H9 (cell line): ENCODE measurements around the gene TMEM254. TPM values are rescaled to one million over a fixed set of nuclear protein-coding genes. Genes with fewer than 3 reads are reported as not detected.

Experiments used
- DNase-seq: peaks from one replicate; pipeline ENCODE4 v3.0.0-alpha.2; 2017
- H2AFZ ChIP-seq: one replicate; pipeline ENCODE4 v1.6.1; 2013; ENCODE audit warnings: mild to moderate bottlenecking, low read length, control low read depth, moderate library complexity
- H2AK5ac ChIP-seq: 2 replicates; pipeline ENCODE4 v1.6.1; 2013; ENCODE audit warnings: low read length, control low read depth, mixed read lengths; ENCODE audit not compliant: insufficient read length
- H2BK120ac ChIP-seq: one replicate; pipeline ENCODE4 v1.6.1; 2013; ENCODE audit warnings: low read depth, mild to moderate bottlenecking, low read length, control low read depth, inconsistent platforms; ENCODE audit not compliant: poor library complexity, severe bottlenecking
- H2BK12ac ChIP-seq: 2 replicates; pipeline ENCODE4 v1.6.1; 2013; ENCODE audit warnings: low read length, control low read depth, mixed read lengths, low read depth; ENCODE audit not compliant: insufficient read length
- H2BK15ac ChIP-seq: 2 replicates; pipeline ENCODE4 v1.6.1; 2013; ENCODE audit warnings: low read depth, low read length, control low read depth
- H2BK20ac ChIP-seq: one replicate; pipeline ENCODE4 v1.6.1; 2013; ENCODE audit warnings: low read depth, mild to moderate bottlenecking, low read length, control low read depth, inconsistent platforms; ENCODE audit not compliant: poor library complexity, severe bottlenecking
- H2BK5ac ChIP-seq: 2 replicates; pipeline ENCODE4 v1.6.1; 2013; ENCODE audit warnings: low read length, control low read depth, mixed read lengths; ENCODE audit not compliant: insufficient read length
- H3K14ac ChIP-seq: 2 replicates; pipeline ENCODE4 v1.6.1; 2013; ENCODE audit warnings: low read length, control low read depth; ENCODE audit not compliant: insufficient read depth
- H3K18ac ChIP-seq: 2 replicates; pipeline ENCODE4 v1.6.1; 2013; ENCODE audit warnings: low read depth, mild to moderate bottlenecking, mixed read lengths, low read length, control low read depth; ENCODE audit not compliant: insufficient read length
- H3K23ac ChIP-seq: 2 replicates; pipeline ENCODE4 v1.6.1; 2013; ENCODE audit warnings: low read length, control low read depth, mixed read lengths, low read depth; ENCODE audit not compliant: insufficient read length
- H3K23me2 ChIP-seq: 2 replicates; pipeline ENCODE4 v1.6.1; 2013; ENCODE audit warnings: low read depth, mild to moderate bottlenecking, mixed read lengths, low read length, control low read depth; ENCODE audit not compliant: insufficient read length, poor library complexity, severe bottlenecking
- H3K27ac ChIP-seq: 2 replicates; pipeline ENCODE4 v1.5.1; 2013; ENCODE audit warnings: low read length, control low read depth, mixed read lengths, low read depth; ENCODE audit not compliant: insufficient read length
- H3K27me3 ChIP-seq: 2 replicates; pipeline ENCODE4 v1.6.1; 2013; ENCODE audit warnings: low read length, control low read depth, inconsistent platforms; ENCODE audit not compliant: insufficient read depth
- H3K4ac ChIP-seq: 2 replicates; pipeline ENCODE4 v1.6.1; 2013; ENCODE audit warnings: low read depth, mild to moderate bottlenecking, control low read depth, inconsistent platforms, low read length, moderate library complexity
- H3K4me1 ChIP-seq: 2 replicates; pipeline ENCODE4 v1.6.1; 2013; ENCODE audit warnings: low read length, control low read depth, inconsistent platforms; ENCODE audit not compliant: insufficient read depth
- H3K4me2 ChIP-seq: 2 replicates; pipeline ENCODE4 v1.6.1; 2013; ENCODE audit warnings: low read length, control low read depth, mixed read lengths; ENCODE audit not compliant: insufficient read length, insufficient read depth
- H3K56ac ChIP-seq: 2 replicates; pipeline ENCODE4 v1.6.1; 2013; ENCODE audit warnings: low read depth, mild to moderate bottlenecking, mixed read lengths, low read length, control low read depth; ENCODE audit not compliant: insufficient read length
- H3K79me1 ChIP-seq: 2 replicates; pipeline ENCODE4 v1.6.1; 2013; ENCODE audit warnings: low read depth, mild to moderate bottlenecking, moderate library complexity, low read length, control low read depth, inconsistent platforms; ENCODE audit not compliant: insufficient read depth, poor library complexity, severe bottlenecking
- H3K79me2 ChIP-seq: 2 replicates; pipeline ENCODE4 v1.6.1; 2013; ENCODE audit warnings: low read length, control low read depth, inconsistent platforms; ENCODE audit not compliant: insufficient read depth
- H3K9ac ChIP-seq: 2 replicates; pipeline ENCODE4 v1.6.1; 2013; ENCODE audit warnings: low read length, control low read depth, mixed read lengths; ENCODE audit not compliant: insufficient read length; ENCODE audit errors: extremely low read depth
- H3K9me3 ChIP-seq: one replicate; pipeline ENCODE4 v1.6.1; 2013; ENCODE audit warnings: low read depth, low read length, inconsistent platforms; ENCODE audit not compliant: control insufficient read depth
- H3T11ph ChIP-seq: one replicate; pipeline ENCODE4 v1.6.1; 2013; ENCODE audit warnings: mild to moderate bottlenecking, low read length, control low read depth, inconsistent platforms
- H4K20me1 ChIP-seq: one replicate; pipeline ENCODE4 v1.6.1; 2013; ENCODE audit not compliant: control insufficient read depth, insufficient read length, insufficient read depth
- H4K5ac ChIP-seq: 2 replicates; pipeline ENCODE4 v1.6.1; 2013; ENCODE audit warnings: low read depth, mild to moderate bottlenecking, mixed read lengths, low read length, control low read depth; ENCODE audit not compliant: insufficient read length
- H4K8ac ChIP-seq: replicated peaks from 2 replicates; pipeline ENCODE4 v1.6.1; 2013; ENCODE audit warnings: low read length, control low read depth, mixed read lengths, low read depth; ENCODE audit not compliant: insufficient read length
- H4K91ac ChIP-seq: 2 replicates; pipeline ENCODE4 v1.6.1; 2013; ENCODE audit warnings: low read depth, mild to moderate bottlenecking, moderate library complexity, mixed read lengths, low read length, control low read depth; ENCODE audit not compliant: insufficient read length
- H3K27ac Mint-ChIP-seq, 3 experiments: 2 replicates in 2 of 3; 3 replicates in 1 of 3; pipeline ENCODE4 v1.8.0; 2020 to 2021; ENCODE audit warnings: mixed read lengths in 3 of 3, mild to moderate bottlenecking in 1 of 3, moderate library complexity in 1 of 3
- H3K27me3 Mint-ChIP-seq: 2 replicates; pipeline ENCODE4 v1.8.0; 2021; ENCODE audit warnings: low read depth, mild to moderate bottlenecking, moderate library complexity, mixed read lengths
- H3K36me3 Mint-ChIP-seq, 3 experiments: 2 replicates in 2 of 3; 3 replicates in 1 of 3; pipeline ENCODE4 v1.8.0; 2020 to 2021; ENCODE audit warnings: low read depth in 3 of 3, mixed read lengths in 3 of 3; ENCODE audit not compliant: insufficient read depth in 1 of 3
- H3K4me1 Mint-ChIP-seq, 2 experiments: 2 replicates each; pipeline ENCODE4 v1.8.0; 2020; ENCODE audit warnings: mixed read lengths in 2 of 2
- H3K4me3 Mint-ChIP-seq, 2 experiments: 2 replicates in 1 of 2; 3 replicates in 1 of 2; pipeline ENCODE4 v1.8.0; 2020 to 2021; ENCODE audit warnings: mild to moderate bottlenecking in 2 of 2, mixed read lengths in 2 of 2, moderate library complexity in 1 of 2
- H3K9me3 Mint-ChIP-seq, 2 experiments: 2 replicates in 1 of 2; 3 replicates in 1 of 2; pipeline ENCODE4 v1.8.0; 2020; ENCODE audit warnings: mild to moderate bottlenecking in 2 of 2, mixed read lengths in 2 of 2, moderate library complexity in 1 of 2
- WGBS: extraction: QIAGEN DNeasy Blood & Tissue Kit; methylation state at CpG from one replicate; pipeline ENCODE4 v1.1.7; 2013; ENCODE audit warnings: missing lambda C conversion rate, low lambda C conversion rate, mixed read lengths; ENCODE audit not compliant: insufficient read length; ENCODE audit errors: extremely low coverage; 5-methylcytosine and 5-hydroxymethylcytosine counted together
- total RNA-seq: library from RNA; stranded (reverse); gene quantifications from 2 replicates; pipeline ENCODE4 v1.2.1, GENCODE V29; 2021
- TF ChIP-seq, protein P1 (sequence below): fragments of 200-600 bp; sonication (generic); conservative IDR thresholded peaks from 3 replicates; pipeline ENCODE4 v1.8.0; 2021; ENCODE audit warnings: antibody characterized with exemption, mild to moderate bottlenecking

TMEM254 gene
- total RNA-seq, 1 experiment from 2014 or later, result 20.3 TPM

DNA sequence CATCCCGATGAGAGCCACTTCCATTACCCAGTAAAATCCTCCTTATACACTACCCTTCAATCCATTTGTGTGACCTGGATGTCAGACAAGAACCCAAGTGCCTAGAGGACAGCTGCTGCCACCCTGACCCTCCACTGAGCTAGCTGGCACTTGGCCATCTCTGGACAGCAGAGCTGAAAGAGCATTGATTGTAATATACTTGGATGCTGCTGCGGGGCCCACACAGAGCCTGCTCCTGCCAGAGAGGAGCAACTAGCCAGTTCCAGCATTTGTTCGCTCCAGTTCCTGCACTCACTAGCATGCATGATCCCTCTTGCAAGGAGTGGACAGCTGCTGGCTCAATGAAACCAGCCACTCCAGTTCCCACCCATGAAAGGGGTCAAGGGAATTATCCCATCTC lies 8.4 kb upstream of the TMEM254 start:
- H3K27ac Mint-ChIP-seq, result peak overlapping the region in 1 of 3 experiments; percentile 4; a peak in 3 of 7 replicates
- Histone ChIP-seq H3K4me1 (no peaks in the 10 kb centered on the region; the same call in 1 of the 2 replicates), H3K79me2 (no peaks in the 10 kb centered on the region), H3T11ph (no peak overlapping the region), H4K20me1 (no peaks in the 10 kb centered on the region), H2BK5ac (no peak overlapping the region), H2AFZ (no peak overlapping the region), H2BK20ac (no peak overlapping the region), H3K23ac (no peak overlapping the region), H4K8ac (no peak overlapping the region), H2BK120ac (no peak overlapping the region), H3K9me3 (no peaks in the 10 kb centered on the region), H3K56ac (no peak overlapping the region), H3K18ac (no peak overlapping the region), H3K14ac (no peak overlapping the region), H2AK5ac (no peak overlapping the region), H2BK12ac (no peak overlapping the region), H3K23me2 (no peaks in the 10 kb centered on the region), H3K4ac (no peak overlapping the region), H3K79me1 (no peaks in the 10 kb centered on the region), H3K9ac (no peak overlapping the region), H4K5ac (no peak overlapping the region), H3K4me2 (no peak overlapping the region), H2BK15ac (no peak overlapping the region), H3K27ac (no peak overlapping the region), H4K91ac (no peak overlapping the region), H3K27me3 (no peaks in the 10 kb centered on the region)
- TF ChIP-seq, protein P1, sequence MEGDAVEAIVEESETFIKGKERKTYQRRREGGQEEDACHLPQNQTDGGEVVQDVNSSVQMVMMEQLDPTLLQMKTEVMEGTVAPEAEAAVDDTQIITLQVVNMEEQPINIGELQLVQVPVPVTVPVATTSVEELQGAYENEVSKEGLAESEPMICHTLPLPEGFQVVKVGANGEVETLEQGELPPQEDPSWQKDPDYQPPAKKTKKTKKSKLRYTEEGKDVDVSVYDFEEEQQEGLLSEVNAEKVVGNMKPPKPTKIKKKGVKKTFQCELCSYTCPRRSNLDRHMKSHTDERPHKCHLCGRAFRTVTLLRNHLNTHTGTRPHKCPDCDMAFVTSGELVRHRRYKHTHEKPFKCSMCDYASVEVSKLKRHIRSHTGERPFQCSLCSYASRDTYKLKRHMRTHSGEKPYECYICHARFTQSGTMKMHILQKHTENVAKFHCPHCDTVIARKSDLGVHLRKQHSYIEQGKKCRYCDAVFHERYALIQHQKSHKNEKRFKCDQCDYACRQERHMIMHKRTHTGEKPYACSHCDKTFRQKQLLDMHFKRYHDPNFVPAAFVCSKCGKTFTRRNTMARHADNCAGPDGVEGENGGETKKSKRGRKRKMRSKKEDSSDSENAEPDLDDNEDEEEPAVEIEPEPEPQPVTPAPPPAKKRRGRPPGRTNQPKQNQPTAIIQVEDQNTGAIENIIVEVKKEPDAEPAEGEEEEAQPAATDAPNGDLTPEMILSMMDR, result no peak
- DNase-seq, result no peak
- peaks cover 17 to 20% of the 10 kb centered on the region in 2 experiments for H3K9me3 Mint-ChIP-seq
- H3K36me3 Mint-ChIP-seq, result peaks cover 9 to 13% (median 12%) of the 10 kb centered on the region in 3 experiments
- H3K27me3 Mint-ChIP-seq, result no peaks in the 10 kb centered on the region; the same call in 1 of the 2 replicates
- peaks cover 8 to 12% of the 10 kb centered on the region in 2 experiments for H3K4me1 Mint-ChIP-seq
- no CpG with 5 or more reads among the region's 3 CpGs for WGBS
- H3K4me3 Mint-ChIP-seq, result no peak overlapping the region
